ENCODE data around the gene RALBP1.

- TF ChIP-seq CTCF (IDR thresholded peaks at IDR 0.05): no peak
- TF ChIP-seq POLR2A (IDR thresholded peaks at IDR 0.05): no peak
These were observed 38.3 kb upstream of the RALBP1 start for GRCh38 chr18:9437021-9437437.

Data from body of pancreas (tissue), 4 donors.